Hematopoietic multipotent progenitor cell treated with erythropoietin and hydrocortisone succinate and interleukin-3 and kit ligand, for 8 days (in vitro differentiated cells): ENCODE measurements around the gene CHIA.

Experiments
- DNase-seq: peaks from one replicate; pipeline ENCODE4 v3.0.0-alpha.2; 2015

The CHIA gene

DNA sequence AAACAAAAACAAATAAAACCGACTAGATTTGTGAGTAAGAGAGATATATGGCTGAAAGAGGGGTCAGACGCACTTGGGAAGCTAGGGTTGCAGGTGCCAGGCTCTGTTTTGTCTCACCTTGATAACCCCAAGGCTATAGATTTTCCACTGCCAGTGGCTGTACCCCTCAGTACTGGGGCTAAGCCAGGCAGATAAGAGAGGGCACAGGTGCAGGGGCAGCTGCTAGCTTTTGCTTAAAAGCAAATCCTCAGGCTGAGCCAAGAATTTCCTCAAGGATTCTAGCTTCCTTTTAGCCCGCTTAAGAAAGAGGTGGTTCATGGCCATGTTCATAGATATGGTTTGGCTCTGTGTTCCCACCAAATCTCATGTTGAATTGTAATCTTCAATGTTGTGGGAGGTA lies 79.0 kb downstream of the CHIA start:
- no peak for DNase-seq
